HG03280 (cell line): ENCODE measurements around the gene ACADM.
"Not testable (repeated sequence)": the region's sequence is repeated elsewhere in the genome, so short reads cannot be mapped to it uniquely, and the experiment has no call there.

Experiments used
- ATAC-seq: cut with Tn5 transposase; IDR thresholded peaks from one replicate; pipeline ENCODE4 v1.9.1; 2021; ENCODE audit warnings: mild to moderate bottlenecking, moderate library complexity; ENCODE audit not compliant: unreplicated experiment

ACADM gene

GRCh38 chr1:75733661-75734060 is 9.2 kb downstream of the ACADM start:
- no peak for ATAC-seq

DNA sequence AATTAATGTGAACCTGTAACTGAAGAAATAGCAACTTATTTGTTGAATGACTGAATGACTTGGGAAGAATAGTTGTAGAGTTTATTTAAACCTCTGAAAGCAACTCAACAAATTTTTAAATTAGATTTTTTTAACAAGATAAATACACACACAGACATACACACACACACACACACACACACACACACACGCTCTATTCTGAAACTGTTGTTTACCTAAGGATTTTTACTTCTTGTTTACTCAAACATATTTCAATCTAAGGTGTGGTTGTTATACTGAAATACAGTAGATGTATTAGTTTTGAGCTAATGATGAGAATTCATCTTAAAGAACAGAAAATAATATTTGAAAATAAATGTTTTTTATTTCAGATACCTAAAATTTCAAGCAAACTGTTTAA is 11.5 kb downstream of the ACADM start:
- no peak for ATAC-seq

DNA sequence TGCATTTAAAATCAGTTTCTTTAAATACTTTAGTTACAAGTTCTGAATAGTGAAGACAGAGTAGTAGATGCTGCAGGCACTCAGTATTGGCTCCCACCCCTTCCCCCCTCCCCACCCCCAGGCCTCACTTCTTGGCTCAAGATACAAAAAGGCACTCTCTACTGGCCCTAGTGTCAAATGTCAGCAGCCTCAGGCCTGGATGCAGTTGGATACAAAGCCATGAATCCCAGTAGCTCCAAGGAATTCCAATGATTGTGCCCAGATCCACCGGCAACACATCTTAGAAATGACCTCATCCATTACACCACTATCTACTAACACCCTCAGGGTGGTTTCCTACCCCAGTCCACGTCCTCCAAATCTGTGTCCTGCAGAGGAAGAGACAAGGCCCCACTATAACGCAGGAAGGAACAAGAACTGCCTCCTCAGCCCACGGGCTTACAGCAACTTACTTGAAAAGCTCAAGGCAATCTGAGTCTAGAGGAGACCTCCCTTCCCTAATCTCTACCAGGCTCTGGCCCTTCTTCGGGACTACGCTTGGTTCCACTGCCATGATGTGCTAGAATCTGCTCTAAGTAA is 17.6 kb downstream of the ACADM start:
- no peak for ATAC-seq

- peak; percentile 54 for ATAC-seq
Measured at GRCh38 chr1:75745276-75745675, 20.8 kb downstream of the ACADM start.

GRCh38 chr1:75757210-75757609 is 32.7 kb downstream of the ACADM start:
- ATAC-seq = not testable (repeated sequence)

DNA sequence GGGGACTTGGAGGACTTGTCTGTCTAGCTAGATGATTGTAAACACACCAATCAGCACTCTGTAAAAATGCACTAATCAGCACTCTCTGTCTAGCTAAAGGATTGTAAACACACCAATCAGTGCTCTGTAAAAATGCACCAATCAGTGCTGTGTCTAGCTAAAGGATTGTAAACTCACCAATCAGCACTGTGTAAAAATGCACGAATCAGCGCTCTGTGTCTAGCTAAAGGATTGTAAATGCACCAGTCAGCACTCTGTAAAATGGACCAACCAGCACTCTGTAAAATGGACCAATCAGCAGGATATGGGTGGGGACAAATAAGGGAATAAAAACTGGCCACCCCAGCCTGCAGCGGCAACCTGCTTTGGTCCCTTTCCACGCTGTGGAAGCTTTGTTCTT is 34.0 kb downstream of the ACADM start:
- ATAC-seq = not testable (repeated sequence)

DNA sequence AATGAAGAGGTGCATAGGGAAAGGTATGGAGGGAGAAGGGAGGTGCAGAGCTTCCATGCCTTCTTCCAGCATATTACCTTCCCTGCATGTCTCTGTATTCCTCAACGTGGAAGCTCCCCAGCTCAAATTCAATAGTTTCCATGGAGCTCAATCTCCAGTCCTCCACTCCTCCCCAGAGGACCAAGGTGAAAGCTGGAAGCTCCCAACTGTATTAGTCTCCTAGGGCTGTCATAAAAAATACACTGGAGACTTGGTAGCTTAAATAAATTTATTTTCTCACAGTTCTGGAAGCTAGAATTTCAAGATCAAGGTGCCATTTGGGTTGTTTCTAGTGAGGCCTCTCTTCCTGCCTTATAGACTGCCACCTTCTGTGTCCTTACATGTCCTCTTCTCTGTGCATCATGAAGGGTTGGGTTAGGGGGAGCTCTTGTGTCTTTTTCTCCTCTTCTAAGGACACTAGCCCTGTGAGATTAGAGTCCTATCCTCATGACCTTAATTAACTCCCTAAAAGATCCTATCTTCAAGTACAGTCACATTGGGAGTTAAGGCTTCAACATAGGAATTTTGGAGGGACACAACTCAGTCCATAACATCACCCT is 39.6 kb downstream of the ACADM start:
- ATAC-seq = no peak

- no peak for ATAC-seq
Measured at GRCh38 chr1:75765697-75766355, 41.3 kb downstream of the ACADM start.

GRCh38 chr1:75768016-75768415 is 43.5 kb downstream of the ACADM start:
- no peak for ATAC-seq

GRCh38 chr1:75770761-75771160 is 46.3 kb downstream of the ACADM start:
- ATAC-seq = no peak

GRCh38 chr1:75771978-75772377 is 47.5 kb downstream of the ACADM start:
- no peak for ATAC-seq

DNA sequence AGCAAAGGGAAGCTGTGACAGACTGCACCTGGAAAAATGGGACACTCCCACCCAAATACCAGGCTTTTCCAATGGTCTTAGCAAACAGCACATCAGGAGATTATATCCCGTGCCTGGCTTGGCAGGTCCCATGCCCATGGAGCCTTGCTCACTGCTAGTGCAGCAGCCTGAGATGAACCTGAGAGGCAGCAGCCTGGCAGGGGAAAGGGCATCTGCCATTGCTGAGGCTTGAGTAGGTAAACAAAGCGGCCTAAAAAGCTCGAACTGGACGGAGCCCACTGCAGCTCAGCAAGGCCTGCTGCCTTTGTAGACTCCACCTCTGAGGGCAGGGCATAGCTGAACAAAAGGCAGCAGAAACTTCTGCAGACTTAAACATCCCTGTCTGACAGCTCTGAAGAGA is 53.3 kb downstream of the ACADM start:
- ATAC-seq = not testable (repeated sequence)

GRCh38 chr1:75778694-75779093 is 54.2 kb downstream of the ACADM start:
- ATAC-seq = not testable (repeated sequence)

GRCh38 chr1:75780183-75780582 is 55.7 kb downstream of the ACADM start:
- not testable (repeated sequence) for ATAC-seq

GRCh38 chr1:75783920-75784319 is 59.4 kb downstream of the ACADM start:
- ATAC-seq = not testable (repeated sequence)

DNA sequence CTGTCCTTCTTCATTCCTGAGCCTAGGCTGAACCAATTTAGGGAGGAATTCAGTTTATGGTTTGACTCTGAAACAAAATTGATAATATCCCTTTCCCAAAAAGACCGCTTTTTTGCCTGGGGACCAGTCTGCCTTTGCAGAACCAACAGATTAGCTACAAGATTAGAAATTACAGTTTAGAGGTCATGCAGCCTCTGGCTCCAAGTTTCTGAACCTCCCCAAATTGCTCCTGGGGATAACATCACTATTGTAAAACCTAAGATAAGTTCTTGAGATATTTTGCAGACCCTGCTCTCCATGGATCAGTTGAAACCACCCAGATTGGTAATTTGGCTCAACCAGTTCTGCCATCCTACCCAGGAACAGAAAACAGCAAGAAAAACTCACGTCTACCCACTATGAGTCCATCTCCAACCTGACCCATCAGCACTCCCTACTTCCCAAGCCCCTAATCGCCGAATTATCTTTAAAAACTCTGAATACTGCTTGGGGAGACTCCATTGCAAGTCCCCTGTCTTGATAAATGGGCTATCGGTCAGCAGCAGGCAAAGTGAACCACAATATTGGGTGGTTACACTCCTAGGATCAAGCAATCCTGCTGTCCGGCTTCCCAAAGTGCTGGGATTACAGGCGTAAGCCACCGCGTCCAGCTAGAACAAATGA is 60.9 kb downstream of the ACADM start:
- ATAC-seq = peak; percentile 11

DNA sequence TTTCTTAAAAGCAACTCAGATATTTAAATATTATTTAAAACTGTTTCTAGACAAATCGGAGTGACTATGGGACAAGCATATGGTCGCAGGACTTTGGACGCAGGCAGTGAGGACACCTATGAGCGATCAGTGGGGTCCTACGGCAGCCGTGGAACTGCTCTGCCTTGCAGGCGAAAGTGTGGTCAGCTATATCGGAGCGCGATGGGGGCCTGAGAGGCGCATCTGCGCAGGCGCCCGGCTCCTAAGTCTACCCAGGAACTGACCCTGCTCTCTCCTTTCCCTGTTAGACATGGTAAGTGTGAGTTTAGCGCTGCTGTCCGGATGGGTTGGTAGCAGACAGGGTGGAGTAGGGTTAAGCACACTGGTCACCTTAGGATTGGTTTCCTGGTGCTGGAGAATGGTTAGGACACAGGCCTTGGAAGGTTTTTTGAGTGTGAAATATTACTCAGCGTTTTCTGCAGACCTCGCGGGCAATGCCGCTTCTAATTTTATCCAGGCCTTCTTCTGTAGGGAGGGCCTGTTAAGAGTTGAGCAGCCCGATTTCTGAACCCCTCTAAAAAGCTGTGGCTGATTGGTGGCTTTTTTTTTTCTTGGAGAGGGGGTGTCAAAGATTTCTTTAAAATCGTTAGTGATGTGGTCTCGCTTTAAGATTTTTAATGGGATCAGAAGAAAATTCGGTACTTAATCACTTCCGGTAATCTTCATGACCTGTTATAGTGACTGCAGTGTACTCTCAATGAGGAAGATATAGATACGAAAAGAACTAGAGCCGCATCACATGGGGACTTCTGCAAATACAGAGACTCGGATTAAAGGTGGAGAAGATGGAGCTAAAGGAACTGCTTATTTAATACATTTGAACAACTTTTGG is 61.7 kb downstream of the ACADM start, which contains the start of gene RABGGTB:
RABGGTB (plus strand) TSS at position 274 of the 871 bp plus-strand sequence; CDS start at position 290, 16 bp downstream.
- peak; percentile 78 for ATAC-seq

GRCh38 chr1:75786901-75787493 is 62.5 kb downstream of the ACADM start:
- ATAC-seq = no peak

- no peak for ATAC-seq
Measured at GRCh38 chr1:75787524-75787923, 63.0 kb downstream of the ACADM start.

GRCh38 chr1:75789988-75790387 is 65.5 kb downstream of the ACADM start:
- ATAC-seq = no peak
